Esophagus muscularis mucosa (tissue), 4 donors: ENCODE results near the gene CNGB1. TPM values are rescaled to one million over a fixed set of nuclear protein-coding genes. Genes with fewer than 3 reads are reported as not detected.

Source experiments
- DNase-seq: peaks from one replicate; pipeline ENCODE4 v3.0.0-alpha.2; 2017; ENCODE audit errors: extremely low spot score
- H3K27ac ChIP-seq, 4 donors: fragments of 200-600 bp; sonication (generic); replicated peaks in 1 of 4; 1 replicate in 3 of 4; 2 replicates in 1 of 4; pipeline ENCODE4 v1.5.1; 2016 to 2019; ENCODE audit warnings: mild to moderate bottlenecking in 1 of 4
- H3K27me3 ChIP-seq, 4 donors: fragments of 200-600 bp; sonication (generic); one replicate each; pipeline versions ENCODE4 v1.5.1 to v1.6.0; 2016 to 2019
- H3K36me3 ChIP-seq, 4 donors: fragments of 200-600 bp; sonication (generic); one replicate each; pipeline ENCODE4 v1.5.1; 2016 to 2019
- H3K4me1 ChIP-seq, 4 donors: fragments of 200-600 bp; sonication (generic); one replicate each; pipeline ENCODE4 v1.5.1; 2016 to 2019
- H3K4me3 ChIP-seq, 4 donors: fragments of 200-600 bp; sonication (generic); 1 replicate in 2 of 4; 2 replicates in 2 of 4; pipeline ENCODE4 v1.5.1; 2016 to 2019; ENCODE audit warnings: mild to moderate bottlenecking in 4 of 4, moderate library complexity in 1 of 4
- H3K9me3 ChIP-seq, 4 donors: fragments of 200-600 bp; sonication (generic); 1 replicate in 3 of 4; 2 replicates in 1 of 4; pipeline ENCODE4 v1.5.1; 2016 to 2019
- EP300 ChIP-seq: sonication (generic); formaldehyde crosslinking; IDR thresholded peaks from one replicate; pipeline ENCODE4 v1.6.1; 2017; ENCODE audit warnings: antibody characterized with exemption
- POLR2A ChIP-seq: fragments of 450-650 bp; IDR thresholded peaks from one replicate; pipeline ENCODE4 v1.6.1; 2017; ENCODE audit warnings: antibody characterized with exemption, moderate library complexity, mild to moderate bottlenecking, low read depth
- POLR2AphosphoS5 ChIP-seq, 2 donors: sonication (generic); formaldehyde crosslinking; IDR thresholded peaks; one replicate each; pipeline ENCODE4 v1.6.1; 2017; ENCODE audit warnings: antibody characterized with exemption in 2 of 2
- WGBS: methylation state at CpG from one replicate; pipeline ENCODE4 v1.1.5; 2018; 5-methylcytosine and 5-hydroxymethylcytosine counted together
- intact Hi-C: fragments of 100-400 bp; cut with DNase I; formaldehyde crosslinking; loops from one replicate; pipeline ENCODE4 v1.15.1; 2023
- total RNA-seq, 4 donors: library from RNA; depleted of rRNA; stranded (reverse); fragments of >200 nt; gene quantifications; one replicate each; pipeline versions ENCODE4 v1.1.0 to v1.2.1, GENCODE V29; 2016
- TF ChIP-seq, protein P1 (sequence below), 3 experiments: fragments of 200-600 bp in 2 of 3; fragments of 450-650 bp in 1 of 3; sonication (generic) in 2 of 3; IDR thresholded peaks; one replicate each; pipeline ENCODE4 v1.5.1; 2017 to 2019; ENCODE audit warnings: antibody characterized with exemption in 3 of 3, mild to moderate bottlenecking in 2 of 3, moderate library complexity in 1 of 3

Gene CNGB1
- total RNA-seq, 4 donors from 2014 or later: under 0.01 to 0.97 (median 0.31) TPM

GRCh38 chr16:57995721-57996405, 24.9 kb upstream of the CNGB1 start:
- H3K4me3 ChIP-seq: no peak overlapping the region
- intact Hi-C loops: no loop called here

GRCh38 chr16:57994778-57995177, 23.9 kb upstream of the CNGB1 start:
- Histone ChIP-seq H3K36me3 (peaks cover 30 to 61% (median 52%) of the 10 kb centered on the region in 4 donors), H3K4me1 (peaks cover 25 to 38% (median 27%) of the 10 kb centered on the region in 4 donors), H3K27ac (no peak overlapping the region), H3K27me3 (no peaks in the 10 kb centered on the region), H3K4me3 (no peak overlapping the region), H3K9me3 (no peaks in the 10 kb centered on the region)
- TF ChIP-seq, protein P1, sequence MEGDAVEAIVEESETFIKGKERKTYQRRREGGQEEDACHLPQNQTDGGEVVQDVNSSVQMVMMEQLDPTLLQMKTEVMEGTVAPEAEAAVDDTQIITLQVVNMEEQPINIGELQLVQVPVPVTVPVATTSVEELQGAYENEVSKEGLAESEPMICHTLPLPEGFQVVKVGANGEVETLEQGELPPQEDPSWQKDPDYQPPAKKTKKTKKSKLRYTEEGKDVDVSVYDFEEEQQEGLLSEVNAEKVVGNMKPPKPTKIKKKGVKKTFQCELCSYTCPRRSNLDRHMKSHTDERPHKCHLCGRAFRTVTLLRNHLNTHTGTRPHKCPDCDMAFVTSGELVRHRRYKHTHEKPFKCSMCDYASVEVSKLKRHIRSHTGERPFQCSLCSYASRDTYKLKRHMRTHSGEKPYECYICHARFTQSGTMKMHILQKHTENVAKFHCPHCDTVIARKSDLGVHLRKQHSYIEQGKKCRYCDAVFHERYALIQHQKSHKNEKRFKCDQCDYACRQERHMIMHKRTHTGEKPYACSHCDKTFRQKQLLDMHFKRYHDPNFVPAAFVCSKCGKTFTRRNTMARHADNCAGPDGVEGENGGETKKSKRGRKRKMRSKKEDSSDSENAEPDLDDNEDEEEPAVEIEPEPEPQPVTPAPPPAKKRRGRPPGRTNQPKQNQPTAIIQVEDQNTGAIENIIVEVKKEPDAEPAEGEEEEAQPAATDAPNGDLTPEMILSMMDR (IDR thresholded peaks at IDR 0.05): peak in 1 of 3 experiments; percentile 26
- no peak for TF ChIP-seq EP300
- no peak for DNase-seq
- intact Hi-C loops: no loop called here
- 29% methylated on average over 4 of the region's 4 CpGs for WGBS

More at GRCh38 chr16:57995721-57996405, 24.9 kb upstream of the CNGB1 start:
- TF ChIP-seq, protein P1 (IDR thresholded peaks at IDR 0.05): no peak
- no peak for TF ChIP-seq EP300
- no peak for TF ChIP-seq POLR2AphosphoS5 (IDR thresholded peaks at IDR 0.05)
- no peak for TF ChIP-seq POLR2A
- no peaks in the 10 kb centered on the region for H3K9me3 ChIP-seq
- 89% methylated on average over 16 of the region's 18 CpGs for WGBS
- peaks cover 27 to 44% (median 31%) of the 10 kb centered on the region in 4 donors for H3K4me1 ChIP-seq
- peaks cover 30 to 61% (median 52%) of the 10 kb centered on the region in 4 donors for H3K36me3 ChIP-seq
- DNase-seq: no peak
- no peak overlapping the region for H3K27ac ChIP-seq
- H3K27me3 ChIP-seq: no peaks in the 10 kb centered on the region

DNA sequence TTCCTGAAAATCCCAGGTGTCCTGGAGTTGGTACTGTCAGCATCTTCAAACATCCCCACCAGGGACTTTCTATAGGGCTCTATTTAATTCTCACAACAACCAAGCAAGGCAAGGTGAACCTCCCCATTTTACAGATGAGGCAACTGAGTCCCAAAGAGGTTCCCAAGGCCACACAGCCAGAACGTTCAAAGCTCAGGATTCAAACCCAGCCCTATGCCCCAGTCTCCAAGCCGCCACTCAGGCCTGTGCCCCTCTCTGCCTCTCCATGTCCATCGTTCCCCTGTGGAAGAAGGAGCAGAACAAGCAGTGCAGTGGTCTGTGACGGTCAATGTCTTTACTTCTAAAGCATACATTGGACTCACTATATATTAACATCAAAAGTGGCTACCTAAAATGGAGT, 23.4 kb upstream of the CNGB1 start:
- Histone ChIP-seq H3K4me3 (no peak overlapping the region), H3K27ac (no peak overlapping the region), H3K36me3 (peaks cover 30 to 61% (median 52%) of the 10 kb centered on the region in 4 donors), H3K4me1 (peaks cover 21 to 34% (median 23%) of the 10 kb centered on the region in 4 donors), H3K9me3 (no peaks in the 10 kb centered on the region), H3K27me3 (no peaks in the 10 kb centered on the region)
- intact Hi-C loops: no loop called here
- no peak for DNase-seq
- 91% methylated on average over 4 of the region's 4 CpGs for WGBS
- TF ChIP-seq, protein P1 (IDR thresholded peaks at IDR 0.05): no peak
- no peak for TF ChIP-seq POLR2AphosphoS5 (IDR thresholded peaks at IDR 0.05)
- TF ChIP-seq POLR2A: no peak
- TF ChIP-seq EP300: no peak

- Histone ChIP-seq H3K4me1 (peaks cover 16 to 29% (median 18%) of the 10 kb centered on the region in 4 donors), H3K4me3 (no peak overlapping the region), H3K27ac (no peak overlapping the region), H3K27me3 (no peaks in the 10 kb centered on the region), H3K9me3 (no peaks in the 10 kb centered on the region), H3K36me3 (peaks cover 30 to 61% (median 52%) of the 10 kb centered on the region in 4 donors)
- intact Hi-C loops: no loop called here
- 100% methylated on average over 2 of the region's 5 CpGs for WGBS
- DNase-seq: no peak
- TF ChIP-seq EP300: no peak
- TF ChIP-seq, protein P1 (IDR thresholded peaks at IDR 0.05): no peak
- TF ChIP-seq POLR2AphosphoS5 (IDR thresholded peaks at IDR 0.05): no peak
- TF ChIP-seq POLR2A: no peak
Measured at GRCh38 chr16:57993897-57994296, 23.0 kb upstream of the CNGB1 start.

DNA sequence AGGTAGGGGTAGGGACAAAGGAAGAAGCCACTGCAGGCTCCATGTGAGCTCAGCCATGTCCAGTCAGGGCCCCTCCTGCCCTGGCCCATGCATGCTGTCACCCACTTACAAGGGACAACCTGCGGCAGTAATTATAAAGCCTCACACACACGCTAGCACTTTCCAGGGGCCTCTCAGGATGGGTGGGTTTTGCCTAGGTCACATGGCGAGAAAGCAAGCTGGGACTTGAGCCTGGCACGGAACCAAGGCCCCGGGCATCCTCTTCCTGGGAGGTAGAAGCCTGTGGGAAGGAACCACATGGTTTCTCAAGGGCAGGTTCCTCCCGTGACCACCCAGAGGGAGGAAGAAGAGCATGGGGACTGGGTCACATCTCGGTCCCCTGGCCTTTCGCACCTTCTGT, 22.5 kb upstream of the CNGB1 start:
- 83% methylated on average over 8 of the region's 8 CpGs for WGBS

More for the DNA sequence above, 22.5 kb upstream of the CNGB1 start:
- no peaks in the 10 kb centered on the region for H3K27me3 ChIP-seq
- H3K4me3 ChIP-seq: no peak overlapping the region
- DNase-seq: no peak
- H3K27ac ChIP-seq: no peak overlapping the region
- intact Hi-C loops: no loop called here
- H3K9me3 ChIP-seq: no peaks in the 10 kb centered on the region
- TF ChIP-seq POLR2A (no peak), POLR2AphosphoS5 (IDR thresholded peaks at IDR 0.05) (no peak), EP300 (no peak)
- TF ChIP-seq, protein P1 (IDR thresholded peaks at IDR 0.05): no peak
- peaks cover 30 to 61% (median 52%) of the 10 kb centered on the region in 4 donors for H3K36me3 ChIP-seq
- H3K4me1 ChIP-seq: peaks cover 12 to 25% (median 14%) of the 10 kb centered on the region in 4 donors
